ENCODE data around the gene LRRC8D. TPM values are rescaled to one million over a fixed set of nuclear protein-coding genes. Genes with fewer than 3 reads are reported as not detected.

The LRRC8D gene
- total RNA-seq, 4 donors from 2014 or later: 28.9 to 113 (median 58.8) TPM

GRCh38 chr1:89904219-89904980 is 83.6 kb downstream of the LRRC8D start:
- Histone ChIP-seq H3K36me3 (no peaks in the 10 kb centered on the region), H3K9me3 (no peaks in the 10 kb centered on the region), H3K4me3 (no peak overlapping the region), H3K27me3 (no peaks in the 10 kb centered on the region), H3K27ac (no peak overlapping the region), H3K4me1 (peaks cover 0 to 7% (median 0%) of the 10 kb centered on the region in 4 donors)
- TF ChIP-seq POLR2A (IDR thresholded peaks at IDR 0.05): no peak
- TF ChIP-seq CTCF (IDR thresholded peaks at IDR 0.05): no peak
- DNase-seq: no peak

DNA sequence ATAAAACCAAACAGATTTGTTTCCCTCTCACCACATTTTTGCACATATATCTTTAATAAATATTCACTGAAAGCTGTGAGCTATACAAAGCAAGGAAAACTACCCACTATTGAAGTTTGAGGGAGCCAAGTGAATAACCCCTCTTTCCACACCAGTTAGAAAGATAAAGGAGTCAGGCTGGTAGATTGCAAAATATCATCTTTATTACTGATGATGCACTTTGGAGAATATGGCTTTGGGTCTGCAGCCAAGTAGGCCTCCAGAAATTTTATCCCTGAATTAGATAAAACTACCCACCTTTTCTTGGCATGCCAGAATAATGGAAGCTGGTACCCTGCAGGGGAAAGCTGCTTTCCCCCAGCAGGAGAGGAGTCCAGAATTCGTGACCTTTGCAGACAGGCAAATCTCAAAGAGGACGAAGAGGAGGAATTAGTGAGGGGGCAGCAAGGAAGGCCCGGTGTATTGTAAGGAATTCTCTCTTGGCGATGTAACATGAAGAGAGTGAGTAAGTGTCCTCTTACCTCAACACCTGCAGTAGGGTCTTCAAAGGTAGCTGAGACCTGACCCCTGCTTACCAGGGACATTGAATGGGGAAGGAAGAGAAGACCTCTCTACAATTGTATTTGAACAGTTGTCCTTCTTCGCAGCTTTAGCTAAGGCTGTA is 84.7 kb downstream of the LRRC8D start:
- no peak overlapping the region for H3K27ac ChIP-seq
- DNase-seq: no peak

GRCh38 chr1:89906088-89906487 is 85.3 kb downstream of the LRRC8D start:
- TF ChIP-seq CTCF (IDR thresholded peaks at IDR 0.05) (no peak), POLR2A (IDR thresholded peaks at IDR 0.05) (no peak)
- Histone ChIP-seq H3K27me3 (no peaks in the 10 kb centered on the region), H3K4me1 (peaks cover 0 to 7% (median 0%) of the 10 kb centered on the region in 4 donors), H3K4me3 (no peak overlapping the region), H3K9me3 (no peaks in the 10 kb centered on the region), H3K36me3 (no peaks in the 10 kb centered on the region), H3K27ac (no peak overlapping the region)
- DNase-seq: no peak

More for the DNA sequence above, 84.7 kb downstream of the LRRC8D start:
- TF ChIP-seq POLR2A (IDR thresholded peaks at IDR 0.05): no peak
- TF ChIP-seq CTCF (IDR thresholded peaks at IDR 0.05): no peak
- no peaks in the 10 kb centered on the region for H3K36me3 ChIP-seq
- no peak overlapping the region for H3K4me3 ChIP-seq
- H3K27me3 ChIP-seq: no peaks in the 10 kb centered on the region
- no peaks in the 10 kb centered on the region for H3K9me3 ChIP-seq
- peaks cover 0 to 7% (median 0%) of the 10 kb centered on the region in 4 donors for H3K4me1 ChIP-seq

DNA sequence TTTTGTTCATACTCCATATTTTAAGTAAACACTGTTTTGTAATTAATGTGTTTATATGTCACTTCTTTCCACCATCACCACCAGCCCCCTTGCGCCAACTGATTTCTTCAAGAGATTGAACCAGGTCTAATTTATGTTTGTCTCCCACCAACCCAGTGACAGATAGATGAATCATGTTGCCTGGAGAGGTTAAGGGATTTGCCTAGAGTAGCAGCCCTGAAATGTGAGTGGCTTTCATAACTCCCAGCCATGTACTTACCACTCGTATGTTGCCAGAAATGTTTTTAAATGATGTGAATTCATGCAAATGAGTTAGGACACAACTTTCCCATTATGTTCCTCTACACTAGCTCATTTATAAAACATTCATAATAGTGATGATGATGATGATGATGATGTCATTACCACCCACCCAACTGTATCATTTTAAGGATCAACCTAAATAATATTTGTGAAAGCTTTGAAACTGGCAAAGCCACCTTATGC is 86.9 kb downstream of the LRRC8D start:
- no peak for TF ChIP-seq CTCF (IDR thresholded peaks at IDR 0.05)
- TF ChIP-seq POLR2A (IDR thresholded peaks at IDR 0.05): no peak
- DNase-seq: no peak
- Histone ChIP-seq H3K27ac (no peak overlapping the region), H3K27me3 (no peaks in the 10 kb centered on the region), H3K4me3 (no peak overlapping the region), H3K4me1 (no peaks in the 10 kb centered on the region), H3K9me3 (no peaks in the 10 kb centered on the region), H3K36me3 (no peaks in the 10 kb centered on the region)

- Histone ChIP-seq H3K27me3 (no peaks in the 10 kb centered on the region), H3K27ac (no peak overlapping the region), H3K36me3 (no peaks in the 10 kb centered on the region)
Measured at GRCh38 chr1:89908273-89908671, 87.4 kb downstream of the LRRC8D start.

More at GRCh38 chr1:89908273-89908671, 87.4 kb downstream of the LRRC8D start:
- Histone ChIP-seq H3K9me3 (no peaks in the 10 kb centered on the region), H3K4me3 (no peak overlapping the region), H3K4me1 (no peaks in the 10 kb centered on the region)
- DNase-seq: no peak
- TF ChIP-seq POLR2A (IDR thresholded peaks at IDR 0.05) (no peak), CTCF (IDR thresholded peaks at IDR 0.05) (no peak)
